BLaER1 (cell line): ENCODE data around the gene RMND5B.
"Not testable (repeated sequence)": the region's sequence is repeated elsewhere in the genome, so short reads cannot be mapped to it uniquely, and the experiment has no call there.

Experiments used
- H3K27ac ChIP-seq: shearing (Covaris generic); formaldehyde crosslinking; 2 replicates; pipeline ENCODE4 v1.8.1; 2022
- H3K27me3 ChIP-seq: shearing (Covaris generic); formaldehyde crosslinking; 2 replicates; pipeline ENCODE4 v1.8.1; 2022
- H3K36me3 ChIP-seq: shearing (Covaris generic); formaldehyde crosslinking; 2 replicates; pipeline ENCODE4 v1.8.1; 2022
- H3K4me1 ChIP-seq: shearing (Covaris generic); formaldehyde crosslinking; 2 replicates; pipeline ENCODE4 v1.8.1; 2022
- H3K4me2 ChIP-seq: shearing (Covaris generic); formaldehyde crosslinking; 2 replicates; pipeline ENCODE4 v1.8.1; 2022
- H3K4me3 ChIP-seq: shearing (Covaris generic); formaldehyde crosslinking; 2 replicates; pipeline ENCODE4 v1.8.1; 2022
- H3K9ac ChIP-seq: shearing (Covaris generic); formaldehyde crosslinking; 2 replicates; pipeline ENCODE4 v1.8.1; 2022
- H3K9me3 ChIP-seq: shearing (Covaris generic); formaldehyde crosslinking; 2 replicates; pipeline ENCODE4 v1.8.1; 2022
- H4K20me1 ChIP-seq: shearing (Covaris generic); formaldehyde crosslinking; 2 replicates; pipeline ENCODE4 v1.8.1; 2022
- Cebpa-rat ChIP-seq: shearing (Covaris generic); IDR thresholded peaks from 2 replicates; pipeline ENCODE4 v1.8.1; 2022

RMND5B gene

DNA sequence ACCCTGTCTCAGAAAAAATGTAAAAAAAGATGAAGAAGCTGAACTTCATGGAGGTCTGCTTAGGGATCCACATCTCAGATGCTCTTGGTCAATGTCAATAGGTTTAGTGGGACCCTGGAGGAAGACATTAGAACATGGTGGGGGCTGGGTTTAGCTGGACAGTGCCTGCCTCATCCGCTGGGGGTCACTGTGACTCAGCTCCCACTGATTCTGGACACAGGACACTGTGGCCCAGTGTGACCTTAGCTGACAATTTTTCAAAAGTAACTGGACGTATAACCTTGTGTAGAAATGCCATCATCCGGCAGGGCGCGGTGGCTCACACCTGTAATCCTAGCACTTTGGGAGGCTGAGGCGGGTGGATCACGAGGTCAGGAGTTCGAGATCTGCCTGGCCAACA lies 66.2 kb downstream of the RMND5B start:
- Histone ChIP-seq H3K4me1 (peaks cover 19% of the 10 kb centered on the region), H3K4me2 (no peak overlapping the region), H4K20me1 (no peaks in the 10 kb centered on the region), H3K27me3 (no peaks in the 10 kb centered on the region), H3K27ac (no peak overlapping the region), H3K9ac (no peak overlapping the region), H3K9me3 (no peaks in the 10 kb centered on the region; the same call in 1 of the 2 replicates), H3K4me3 (no peak overlapping the region), H3K36me3 (no peaks in the 10 kb centered on the region)
- TF ChIP-seq Cebpa-rat: no peak

DNA sequence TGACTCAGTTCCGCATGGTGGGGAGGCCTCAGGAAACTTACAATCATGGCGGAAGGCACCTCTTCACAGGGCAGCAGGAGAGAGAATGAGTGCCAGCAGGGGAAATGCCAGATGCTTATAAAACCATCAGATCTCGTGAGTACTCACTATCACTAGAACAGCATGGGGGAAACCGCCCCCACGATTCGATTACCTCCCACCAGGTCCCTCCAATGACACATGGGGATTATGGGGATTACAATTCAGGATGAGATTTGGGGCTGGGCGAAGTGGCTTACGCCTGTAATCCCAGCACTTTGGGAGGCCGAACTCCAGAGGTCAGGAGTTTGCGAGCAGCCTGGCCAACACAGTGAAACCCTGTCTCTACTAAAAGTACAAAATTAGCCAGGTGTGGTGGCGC lies 67.3 kb downstream of the RMND5B start:
- not testable (repeated sequence) for H3K9ac ChIP-seq, H3K27ac ChIP-seq, H3K27me3 ChIP-seq, H3K4me2 ChIP-seq, H4K20me1 ChIP-seq, H3K4me3 ChIP-seq, H3K9me3 ChIP-seq, H3K36me3 ChIP-seq
- peaks cover 22% of the 10 kb centered on the region for H3K4me1 ChIP-seq

DNA sequence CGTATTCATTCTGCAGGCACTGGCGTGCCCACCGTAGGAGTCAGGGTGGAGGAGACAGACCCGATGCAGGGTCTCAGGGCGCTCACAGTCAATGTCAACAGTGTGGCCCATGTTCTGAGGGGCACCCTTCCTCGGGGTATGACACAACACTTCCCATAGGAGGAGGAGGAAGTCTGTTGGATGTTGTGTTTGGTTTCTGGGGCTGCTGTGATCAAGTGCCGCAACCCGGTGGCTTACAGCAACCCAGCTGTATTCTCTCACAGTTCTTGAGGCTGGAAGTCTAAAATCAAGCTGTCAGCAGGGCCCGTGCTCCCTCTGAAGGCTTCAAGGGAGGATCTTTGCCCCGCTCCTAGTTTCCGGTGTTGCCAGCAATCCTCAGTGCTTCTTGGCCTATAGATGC lies 67.9 kb downstream of the RMND5B start:
- no peaks in the 10 kb centered on the region for H3K36me3 ChIP-seq
- H3K4me3 ChIP-seq: no peak overlapping the region
- no peak overlapping the region for H3K9ac ChIP-seq
- peaks cover 17% of the 10 kb centered on the region for H3K4me1 ChIP-seq
- H4K20me1 ChIP-seq: no peaks in the 10 kb centered on the region
- no peaks in the 10 kb centered on the region for H3K9me3 ChIP-seq
- H3K27ac ChIP-seq: no peak overlapping the region
- no peaks in the 10 kb centered on the region for H3K27me3 ChIP-seq
- no peak for TF ChIP-seq Cebpa-rat
- no peak overlapping the region for H3K4me2 ChIP-seq

DNA sequence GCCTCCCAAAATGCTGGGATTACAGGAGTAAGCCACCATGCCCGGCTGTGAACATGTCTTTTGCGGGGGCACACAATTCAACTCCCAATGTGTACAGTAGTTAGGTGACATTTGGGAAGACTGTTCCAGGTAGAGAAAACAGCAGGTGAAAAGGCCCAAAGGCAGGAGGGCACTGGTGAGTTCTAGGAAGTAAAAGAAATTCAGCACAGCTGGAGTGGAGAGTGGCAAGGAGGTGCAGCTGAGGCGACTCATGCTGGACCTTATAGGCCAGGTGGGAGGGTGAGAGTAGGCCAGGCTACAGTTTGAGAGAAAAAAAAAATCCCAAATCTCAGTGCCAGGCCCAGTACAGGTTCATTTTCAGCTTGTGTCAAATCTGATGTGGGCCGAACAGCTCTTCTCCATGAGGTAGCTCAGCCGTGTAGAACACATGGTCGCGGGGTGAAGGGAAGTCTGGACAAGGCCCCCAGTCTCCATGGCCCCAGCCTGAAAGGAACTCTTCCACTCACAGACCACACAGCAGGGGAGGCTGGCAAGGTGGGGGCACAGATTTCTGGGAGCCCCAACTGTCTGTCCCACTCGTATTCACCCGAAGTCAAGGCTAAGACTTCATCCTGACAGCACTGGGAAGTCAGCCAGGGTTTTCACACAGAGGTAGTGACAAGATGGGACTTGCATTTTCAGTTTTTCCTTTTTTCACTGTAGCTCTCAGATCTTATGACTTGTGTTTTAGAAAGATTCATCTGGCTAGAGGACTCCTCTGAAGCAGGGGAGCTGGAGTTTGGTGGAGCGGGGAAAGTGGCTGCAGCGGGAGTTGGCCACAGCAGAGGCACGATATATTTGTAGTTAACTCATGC lies 69.0 kb downstream of the RMND5B start:
- no peaks in the 10 kb centered on the region for H3K36me3 ChIP-seq
- H3K9ac ChIP-seq: no peak overlapping the region
- no peak overlapping the region for H3K4me3 ChIP-seq
- no peak overlapping the region for H3K4me2 ChIP-seq
- H3K9me3 ChIP-seq: no peaks in the 10 kb centered on the region
- no peak for TF ChIP-seq Cebpa-rat
- no peak overlapping the region for H3K27ac ChIP-seq
- peaks cover 3% of the 10 kb centered on the region for H4K20me1 ChIP-seq
- no peaks in the 10 kb centered on the region for H3K27me3 ChIP-seq
- peaks cover 6% of the 10 kb centered on the region for H3K4me1 ChIP-seq
